Neural progenitor cell (in vitro differentiated cells): Measurements from ENCODE around the gene CYP11A1.

Experiments
- EZH2 ChIP-seq: fragments of 200-600 bp; sonication (generic); IDR thresholded peaks from 2 replicates; pipeline ENCODE4 v1.6.1; 2017; ENCODE audit warnings: antibody characterized with exemption, mild to moderate bottlenecking, moderate library complexity
- TF ChIP-seq, protein P1 (sequence below): fragments of 200-600 bp; sonication (generic); IDR thresholded peaks from 2 replicates; pipeline ENCODE4 v1.5.1; 2017; ENCODE audit warnings: antibody characterized with exemption, mild to moderate bottlenecking

DNA sequence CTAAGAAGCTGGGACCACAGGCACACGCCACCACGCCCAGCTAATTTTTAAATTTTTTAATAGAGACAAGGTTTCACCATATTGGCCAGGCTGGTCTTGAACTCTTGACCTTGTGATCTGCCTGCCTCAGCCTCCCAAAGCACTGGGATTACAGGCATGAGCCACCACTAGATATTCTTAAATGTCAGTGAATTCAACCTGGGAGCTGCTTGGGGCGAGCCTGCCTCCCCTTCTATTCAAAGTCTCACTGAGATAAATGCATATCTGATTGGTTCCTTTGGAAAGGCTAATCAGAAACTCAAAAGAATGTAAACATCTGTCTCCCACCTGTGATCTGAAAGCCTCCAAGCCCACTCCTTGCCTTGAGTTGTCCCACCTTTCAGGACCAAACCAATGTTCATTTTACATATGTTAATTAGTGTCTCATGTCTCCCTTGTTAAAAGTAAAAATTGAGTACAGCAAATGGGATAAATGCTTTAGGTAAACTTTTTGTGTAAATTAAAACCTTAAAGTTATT is 15.0 kb downstream of the CYP11A1 start:
- TF ChIP-seq, protein P1, sequence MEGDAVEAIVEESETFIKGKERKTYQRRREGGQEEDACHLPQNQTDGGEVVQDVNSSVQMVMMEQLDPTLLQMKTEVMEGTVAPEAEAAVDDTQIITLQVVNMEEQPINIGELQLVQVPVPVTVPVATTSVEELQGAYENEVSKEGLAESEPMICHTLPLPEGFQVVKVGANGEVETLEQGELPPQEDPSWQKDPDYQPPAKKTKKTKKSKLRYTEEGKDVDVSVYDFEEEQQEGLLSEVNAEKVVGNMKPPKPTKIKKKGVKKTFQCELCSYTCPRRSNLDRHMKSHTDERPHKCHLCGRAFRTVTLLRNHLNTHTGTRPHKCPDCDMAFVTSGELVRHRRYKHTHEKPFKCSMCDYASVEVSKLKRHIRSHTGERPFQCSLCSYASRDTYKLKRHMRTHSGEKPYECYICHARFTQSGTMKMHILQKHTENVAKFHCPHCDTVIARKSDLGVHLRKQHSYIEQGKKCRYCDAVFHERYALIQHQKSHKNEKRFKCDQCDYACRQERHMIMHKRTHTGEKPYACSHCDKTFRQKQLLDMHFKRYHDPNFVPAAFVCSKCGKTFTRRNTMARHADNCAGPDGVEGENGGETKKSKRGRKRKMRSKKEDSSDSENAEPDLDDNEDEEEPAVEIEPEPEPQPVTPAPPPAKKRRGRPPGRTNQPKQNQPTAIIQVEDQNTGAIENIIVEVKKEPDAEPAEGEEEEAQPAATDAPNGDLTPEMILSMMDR: no peak
- no peak for TF ChIP-seq EZH2
